SK-N-SH (cell line): ENCODE results near the gene GLS. TPM values are rescaled to one million over a fixed set of nuclear protein-coding genes. Genes with fewer than 3 reads are reported as not detected.
A peak's percentile ranks its signal among the peaks of the same experiment; 100 is the strongest.
"Not testable (repeated sequence)": the region's sequence is repeated elsewhere in the genome, so short reads cannot be mapped to it uniquely, and the experiment has no call there.

Experiments
- CTCF ChIA-PET: fragments of 300-600, 350-600 bp; formaldehyde crosslinking; extraction: SDS; loops from one replicate; lab custom pipeline; 2021; lab: Yijun Ruan, JAX
- POLR2A ChIA-PET: fragments of 350-600 bp; sonication (Branson Sonifier 250); formaldehyde crosslinking; extraction: SDS; loops from one replicate; lab custom pipeline; 2020; ENCODE audit warnings: antibody characterized with exemption, inconsistent platforms; lab: Yijun Ruan, JAX
- DNase-seq: peaks from one replicate; pipeline ENCODE4 v3.0.0; 2012
- H2AFZ ChIP-seq: fragments of 200-600 bp; sonication (generic); 2 replicates; pipeline ENCODE4 v1.8.1; 2016; ENCODE audit warnings: antibody characterized with exemption, mild to moderate bottlenecking, low read depth
- H3F3A ChIP-seq: fragments of 200-600 bp; sonication (generic); replicated peaks from 2 replicates; pipeline ENCODE3; 2016; ENCODE audit warnings: antibody characterized with exemption, mild to moderate bottlenecking; ENCODE audit not compliant: insufficient read depth
- H3K27ac ChIP-seq, 2 experiments: fragments of 200-500 bp in 1 of 2; fragments of 200-600 bp in 1 of 2; sonication (Bioruptor generic) in 1 of 2; sonication (generic), shearing (Covaris generic) in 1 of 2; 2 replicates each; pipeline versions ENCODE4 v1.5.1 to v1.6.1; 2014 to 2016; ENCODE audit warnings: low read depth in 2 of 2, inconsistent platforms in 1 of 2, low read length in 1 of 2, mild to moderate bottlenecking in 1 of 2, mixed read lengths in 1 of 2
- H3K27me3 ChIP-seq: fragments of 200-600 bp; sonication (generic), shearing (Covaris generic); 2 replicates; pipeline ENCODE4 v1.6.1; 2016; ENCODE audit warnings: mixed run types; ENCODE audit not compliant: insufficient read depth
- H3K36me3 ChIP-seq, 2 experiments: fragments of 200-500 bp in 1 of 2; fragments of 200-600 bp in 1 of 2; sonication (Bioruptor generic) in 1 of 2; sonication (generic) in 1 of 2; replicated peaks in 1 of 2; 2 replicates each; pipeline versions ENCODE3 to v1.5.1; 2014 to 2016; ENCODE audit warnings: low read length in 1 of 2, mild to moderate bottlenecking in 1 of 2; ENCODE audit not compliant: insufficient read depth in 2 of 2, control insufficient read depth in 1 of 2
- H3K4me1 ChIP-seq, 2 experiments: fragments of 200-500 bp in 1 of 2; fragments of 200-600 bp in 1 of 2; sonication (Bioruptor generic) in 1 of 2; sonication (generic), shearing (Covaris generic) in 1 of 2; 2 replicates each; pipeline versions ENCODE4 v1.5.1 to v1.6.1; 2014 to 2016; ENCODE audit warnings: low read depth in 1 of 2, low read length in 1 of 2, mixed run types in 1 of 2; ENCODE audit not compliant: insufficient read depth in 2 of 2, control insufficient read depth in 1 of 2
- H3K4me2 ChIP-seq: fragments of 200-600 bp; sonication (generic), shearing (Covaris generic); 2 replicates; pipeline ENCODE4 v1.6.1; 2017; ENCODE audit warnings: mixed run types
- H3K4me3 ChIP-seq, 2 experiments: fragments of 200-500 bp in 1 of 2; fragments of 200-600 bp in 1 of 2; sonication (Bioruptor generic) in 1 of 2; sonication (generic), shearing (Covaris generic) in 1 of 2; 2 replicates each; pipeline versions ENCODE4 v1.5.1 to v1.8.1; 2014 to 2016; ENCODE audit warnings: low read depth in 2 of 2, inconsistent platforms in 1 of 2, low read length in 1 of 2, mild to moderate bottlenecking in 1 of 2, mixed read lengths in 1 of 2, moderate library complexity in 1 of 2
- H3K79me2 ChIP-seq: fragments of 200-600 bp; sonication (generic); 2 replicates; pipeline ENCODE4 v1.8.1; 2017; ENCODE audit warnings: mild to moderate bottlenecking; ENCODE audit not compliant: insufficient read depth
- H3K9ac ChIP-seq: fragments of 200-600 bp; sonication (generic); 2 replicates; pipeline ENCODE4 v1.6.1; 2017; ENCODE audit warnings: mixed run types
- H3K9me2 ChIP-seq: fragments of 200-600 bp; sonication (generic); 2 replicates; pipeline ENCODE4 v1.6.1; 2017; ENCODE audit warnings: mixed run types
- H3K9me3 ChIP-seq: fragments of 200-600 bp; sonication (generic); 2 replicates; pipeline ENCODE4 v1.6.1; 2017; ENCODE audit warnings: mixed run types, mild to moderate bottlenecking, moderate library complexity
- H4K20me1 ChIP-seq: fragments of 200-600 bp; sonication (generic); 2 replicates; pipeline ENCODE4 v1.6.1; 2017; ENCODE audit warnings: mild to moderate bottlenecking, mixed run types; ENCODE audit not compliant: insufficient read depth
- CHD2 ChIP-seq: fragments of 150-350 bp; IDR thresholded peaks from 2 replicates; pipeline ENCODE4 v1.6.1; 2018; ENCODE audit warnings: low read length; ENCODE audit not compliant: partially characterized antibody
- CTCF ChIP-seq: fragments of 200-600 bp; sonication (generic); IDR thresholded peaks from 2 replicates; pipeline ENCODE4 v1.6.1; 2017; ENCODE audit warnings: antibody characterized with exemption, mild to moderate bottlenecking, moderate library complexity
- EP300 ChIP-seq, 2 experiments: IDR thresholded peaks; 2 replicates each; pipeline versions ENCODE4 v1.4.0 to v1.6.1; 2012; ENCODE audit warnings: borderline replicate concordance in 1 of 2, low read depth in 1 of 2, low read length in 1 of 2
- EZH2phosphoT487 ChIP-seq: fragments of 200-600 bp; sonication (generic); IDR thresholded peaks from 2 replicates; pipeline ENCODE4 v1.6.1; 2017; ENCODE audit warnings: low read depth, mixed run types, mild to moderate bottlenecking, antibody characterized with exemption, moderate library complexity, borderline replicate concordance
- GABPA ChIP-seq: IDR thresholded peaks from 2 replicates; pipeline ENCODE4 v1.4.0; 2012; ENCODE audit warnings: low read depth, mild to moderate bottlenecking
- JUND ChIP-seq: IDR thresholded peaks from 2 replicates; pipeline ENCODE4 v1.4.0; 2012
- RAD21 ChIP-seq: IDR thresholded peaks from 2 replicates; pipeline ENCODE4 v1.6.1; 2012; ENCODE audit warnings: mild to moderate bottlenecking, low read length
- RCOR1 ChIP-seq: fragments of 150-350 bp; IDR thresholded peaks from 2 replicates; pipeline ENCODE4 v1.6.1; 2017; ENCODE audit warnings: antibody characterized with exemption, low read length
- RXRA ChIP-seq: IDR thresholded peaks from 2 replicates; pipeline ENCODE4 v1.4.0; 2012; ENCODE audit warnings: low read depth, mild to moderate bottlenecking, borderline replicate concordance
- SMC3 ChIP-seq: IDR thresholded peaks from 2 replicates; pipeline ENCODE4 v1.6.1; 2012; ENCODE audit warnings: low read depth, low read length, improper control_type of control experiment
- TAF1 ChIP-seq: IDR thresholded peaks from 2 replicates; pipeline ENCODE4 v1.6.1; 2012; ENCODE audit warnings: low read depth, mild to moderate bottlenecking, low read length, moderate library complexity, borderline replicate concordance
- TCF12 ChIP-seq: IDR thresholded peaks from 2 replicates; pipeline ENCODE4 v1.4.0; 2012
- USF1 ChIP-seq: IDR thresholded peaks from 2 replicates; pipeline ENCODE4 v1.4.0; 2012; ENCODE audit warnings: low read depth, borderline replicate concordance
- ZBTB33 ChIP-seq: IDR thresholded peaks from 2 replicates; pipeline ENCODE4 v1.4.0; 2012; ENCODE audit warnings: low read depth, borderline replicate concordance
- WGBS: methylation state at CpG from one replicate; pipeline ENCODE4 v1.1.6; 2017; ENCODE audit warnings: low lambda C conversion rate; 5-methylcytosine and 5-hydroxymethylcytosine counted together
- polyA plus RNA-seq, 3 experiments: library from polyadenylated mRNA; depleted of rRNA; stranded (reverse); fragments of >200 nt; gene quantifications; 2 replicates each; pipeline ENCODE4 v1.2.3, GENCODE V29; 2012

The GLS gene
- polyA plus RNA-seq, 1 of the 3 experiments (the other 2 are of a cell fraction): 37.2 TPM

GRCh38 chr2:190860985-190861680 lies 19.5 kb upstream of the GLS start (continued):
- TF ChIP-seq CTCF (no peak), JUND (no peak)
- TF ChIP-seq, all 33 proteins: peak for 3

- not testable (repeated sequence) for H3K9ac ChIP-seq
Measured at GRCh38 chr2:190862128-190862527, 18.5 kb upstream of the GLS start.

GRCh38 chr2:190862571-190862991 lies 18.0 kb upstream of the GLS start:
- H2AFZ ChIP-seq: no peak overlapping the region
- TF ChIP-seq CHD2: no peak
- no peak for TF ChIP-seq EZH2phosphoT487
- no peak for TF ChIP-seq RCOR1
- TF ChIP-seq CTCF: no peak
- no peak for TF ChIP-seq RXRA
- no peak for TF ChIP-seq GABPA
- no peak for TF ChIP-seq USF1
- no peak for TF ChIP-seq EP300 (IDR thresholded peaks at IDR 0.05; ENCODE audit: borderline replicate concordance in 1 of 2, low read depth in 1 of 2, low read length in 1 of 2)
- TF ChIP-seq RAD21: no peak
- no peak for TF ChIP-seq TCF12
- no peak for TF ChIP-seq ZBTB33
- TF ChIP-seq SMC3: no peak
- TF ChIP-seq TAF1: no peak
- TF ChIP-seq, all 33 proteins: peak for 0
- ChIA-PET POLR2A (no interaction called here), CTCF (interaction anchor here (1.0 to 2.9 kb wide), 2 partner anchors 11 to 15 kb away, joined by 3 to 7 read pairs; no protein-coding TSS in a partner anchor)
- Histone ChIP-seq H4K20me1 (no peaks in the 10 kb centered on the region), H3K27me3 (no peaks in the 10 kb centered on the region), H3K9ac (no peak overlapping the region), H3K4me1 (peaks cover 10 to 41% of the 10 kb centered on the region in 2 experiments), H3K36me3 (no peaks in the 10 kb centered on the region), H3F3A (peaks cover 43% of the 10 kb centered on the region), H3K9me2 (no peaks in the 10 kb centered on the region), H3K4me2 (no peak overlapping the region), H3K27ac (0 out of 4 replicates have a peak overlapping the region, but pooled peaks of 1 of the 2 experiments have one; percentile 7), H3K4me3 (no peak overlapping the region), H3K9me3 (no peaks in the 10 kb centered on the region), H3K79me2 (no peaks in the 10 kb centered on the region)
- 90% methylated on average over 2 of the region's 2 CpGs for WGBS
- no peak for DNase-seq

More at GRCh38 chr2:190862128-190862527, 18.5 kb upstream of the GLS start:
- H3K9me3 ChIP-seq, DNase-seq, POLR2A ChIA-PET, H3K4me3 ChIP-seq, H2AFZ ChIP-seq, H4K20me1 ChIP-seq, H3K36me3 ChIP-seq, H3K9me2 ChIP-seq, H3K4me2 ChIP-seq, H3K79me2 ChIP-seq, H3K27me3 ChIP-seq: not testable (repeated sequence)
- CTCF ChIA-PET: interaction anchor here (2.9 kb wide), 1 partner anchor 11 kb away, joined by 7 read pairs; no protein-coding TSS in a partner anchor
- Histone ChIP-seq H3K27ac (peak overlapping the region; percentile 84 to 89; a peak in 2 of 4 replicates), H3F3A (peaks cover 39% of the 10 kb centered on the region), H3K4me1 (peaks cover 10 to 41% of the 10 kb centered on the region in 2 experiments)
